HG03378 (cell line): ENCODE measurements around the gene ATP2A3.

ENCODE experiments used
- ATAC-seq: cut with Tn5 transposase; IDR thresholded peaks from one replicate; pipeline ENCODE4 v1.9.1; 2021; ENCODE audit warnings: mild to moderate bottlenecking, moderate library complexity; ENCODE audit not compliant: unreplicated experiment

The ATP2A3 gene

GRCh38 chr17:3974138-3974687, 10.0 kb upstream of the ATP2A3 start:
- no peak for ATAC-seq

GRCh38 chr17:3973495-3974137, 9.4 kb upstream of the ATP2A3 start:
- ATAC-seq = no peak

GRCh38 chr17:3972931-3973330, 8.7 kb upstream of the ATP2A3 start:
- no peak for ATAC-seq

GRCh38 chr17:3972281-3972731, 8.1 kb upstream of the ATP2A3 start:
- no peak for ATAC-seq

GRCh38 chr17:3970668-3971067, 6.4 kb upstream of the ATP2A3 start:
- no peak for ATAC-seq

- ATAC-seq = no peak
Measured at GRCh38 chr17:3969963-3970362, 5.7 kb upstream of the ATP2A3 start.

GRCh38 chr17:3968886-3969524, 4.8 kb upstream of the ATP2A3 start:
- ATAC-seq = no peak

- no peak for ATAC-seq
Measured at GRCh38 chr17:3968015-3968414, 3.8 kb upstream of the ATP2A3 start.

- no peak for ATAC-seq
Measured at GRCh38 chr17:3966720-3967363, 2.6 kb upstream of the ATP2A3 start.

- no peak for ATAC-seq
Measured at GRCh38 chr17:3965118-3965800, 1.0 kb upstream of the ATP2A3 start.

GRCh38 chr17:3963237-3964201, 718 bp downstream of the ATP2A3 start:
- no peak for ATAC-seq

- ATAC-seq = no peak
Measured at GRCh38 chr17:3962965-3963236, 1.3 kb downstream of the ATP2A3 start.

GRCh38 chr17:3962217-3962964, 1.8 kb downstream of the ATP2A3 start:
- no peak for ATAC-seq

- no peak for ATAC-seq
Measured at GRCh38 chr17:3961564-3962047, 2.6 kb downstream of the ATP2A3 start.

- no peak for ATAC-seq
Measured at GRCh38 chr17:3960764-3961163, 3.5 kb downstream of the ATP2A3 start.

- ATAC-seq = no peak
Measured at GRCh38 chr17:3959921-3960601, 4.2 kb downstream of the ATP2A3 start.

GRCh38 chr17:3959295-3959899, 4.8 kb downstream of the ATP2A3 start:
- no peak for ATAC-seq

GRCh38 chr17:3957735-3958599, 6.3 kb downstream of the ATP2A3 start:
- ATAC-seq = no peak
